C4-2B (cell line): ENCODE results near the gene PAGR1.
"Not testable (repeated sequence)": the region's sequence is repeated elsewhere in the genome, so short reads cannot be mapped to it uniquely, and the experiment has no call there.

Experiments used
- ZFX ChIP-seq: fragments of 450-650 bp; IDR thresholded peaks from 2 replicates; pipeline ENCODE4 v1.6.1; 2017
- TF ChIP-seq, protein P1 (sequence below): fragments of 450-650 bp; conservative IDR thresholded peaks from 2 replicates; pipeline ENCODE4 v1.5.1; 2017; ENCODE audit warnings: mild to moderate bottlenecking

DNA sequence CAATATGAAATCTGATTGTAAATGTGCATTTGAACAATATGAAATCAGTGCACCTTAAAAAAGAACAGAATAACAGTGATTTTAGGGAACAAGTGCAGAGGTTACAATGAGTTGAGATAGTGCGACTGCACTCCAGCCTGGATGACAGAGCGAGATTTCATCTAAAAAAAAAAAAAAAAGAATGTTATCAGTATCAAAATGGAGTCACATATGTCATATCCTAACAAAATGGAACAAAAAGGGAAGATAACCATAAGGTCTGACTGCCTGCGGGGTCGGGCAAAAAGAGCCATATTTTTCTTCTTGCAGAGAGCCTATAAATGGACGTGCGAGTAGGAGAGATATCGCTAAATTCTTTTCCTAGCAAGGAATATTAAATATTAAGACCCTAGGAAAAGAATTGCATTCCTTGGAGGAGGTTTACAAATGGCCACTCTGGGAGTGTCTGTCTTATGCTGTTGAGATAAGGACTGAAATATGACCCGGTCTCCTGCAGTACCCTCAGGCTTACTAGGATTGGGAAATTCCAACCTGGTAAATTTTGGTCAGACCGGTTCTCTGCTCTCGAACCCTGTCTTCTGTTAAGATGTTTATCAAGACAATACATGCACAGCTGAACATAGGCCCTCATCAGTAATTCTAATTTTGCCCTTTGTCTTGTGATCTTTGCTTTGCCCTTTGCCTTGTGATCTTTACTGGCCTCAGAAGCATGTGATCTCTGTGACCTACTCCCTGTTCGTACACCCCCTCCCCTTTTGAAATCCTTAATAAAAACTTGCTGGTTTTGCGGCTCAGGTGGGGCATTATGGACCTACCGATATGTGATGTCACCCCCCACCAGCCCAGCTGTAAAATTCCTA is 32.6 kb upstream of the PAGR1 start:
- TF ChIP-seq, protein P1, sequence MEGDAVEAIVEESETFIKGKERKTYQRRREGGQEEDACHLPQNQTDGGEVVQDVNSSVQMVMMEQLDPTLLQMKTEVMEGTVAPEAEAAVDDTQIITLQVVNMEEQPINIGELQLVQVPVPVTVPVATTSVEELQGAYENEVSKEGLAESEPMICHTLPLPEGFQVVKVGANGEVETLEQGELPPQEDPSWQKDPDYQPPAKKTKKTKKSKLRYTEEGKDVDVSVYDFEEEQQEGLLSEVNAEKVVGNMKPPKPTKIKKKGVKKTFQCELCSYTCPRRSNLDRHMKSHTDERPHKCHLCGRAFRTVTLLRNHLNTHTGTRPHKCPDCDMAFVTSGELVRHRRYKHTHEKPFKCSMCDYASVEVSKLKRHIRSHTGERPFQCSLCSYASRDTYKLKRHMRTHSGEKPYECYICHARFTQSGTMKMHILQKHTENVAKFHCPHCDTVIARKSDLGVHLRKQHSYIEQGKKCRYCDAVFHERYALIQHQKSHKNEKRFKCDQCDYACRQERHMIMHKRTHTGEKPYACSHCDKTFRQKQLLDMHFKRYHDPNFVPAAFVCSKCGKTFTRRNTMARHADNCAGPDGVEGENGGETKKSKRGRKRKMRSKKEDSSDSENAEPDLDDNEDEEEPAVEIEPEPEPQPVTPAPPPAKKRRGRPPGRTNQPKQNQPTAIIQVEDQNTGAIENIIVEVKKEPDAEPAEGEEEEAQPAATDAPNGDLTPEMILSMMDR: not testable (repeated sequence)
- TF ChIP-seq ZFX: not testable (repeated sequence)
